Measurements from ENCODE around the gene ERICH2. TPM values are rescaled to one million over a fixed set of nuclear protein-coding genes. Genes with fewer than 3 reads are reported as not detected.

Gene ERICH2
- total and polyA plus RNA-seq, 2 of the 13 experiments (the other 11 are each of a cell fraction or from before 2014, with no cell fraction given): not detected

DNA sequence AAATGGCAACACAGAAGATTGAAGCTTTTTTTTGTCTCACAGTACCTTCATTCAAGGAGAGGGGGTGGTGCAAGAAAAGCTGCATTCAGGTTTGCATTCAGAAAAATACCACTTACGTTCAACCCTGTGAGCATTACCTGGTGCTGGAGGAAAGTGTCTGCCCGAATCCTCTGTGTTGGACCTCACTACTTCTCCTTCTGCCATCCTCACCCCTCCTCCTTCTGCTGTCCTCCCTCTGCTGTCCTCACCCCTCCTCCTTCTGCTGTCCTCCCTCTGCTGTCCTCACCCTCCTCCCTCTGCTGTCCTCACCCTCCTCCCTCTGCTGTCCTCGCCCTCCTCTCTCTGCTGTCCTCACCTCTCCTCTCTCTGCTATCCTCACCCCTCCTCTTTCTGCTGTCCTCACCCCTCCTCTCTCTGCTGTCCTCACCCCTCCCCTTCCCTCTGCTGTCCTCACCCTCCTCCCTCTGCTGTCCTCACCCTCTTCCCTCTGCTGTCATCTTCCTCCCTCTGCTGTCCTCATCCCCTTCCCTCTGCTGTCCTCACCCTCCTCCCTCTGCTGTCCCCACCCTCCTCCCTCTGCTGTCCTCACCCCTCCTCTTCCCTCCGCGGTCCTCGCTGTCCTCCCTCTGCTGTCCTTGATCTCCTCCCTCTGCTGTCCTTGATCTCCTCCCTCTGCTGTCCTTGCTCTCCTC, 57.8 kb downstream of the ERICH2 start:
- DNase-seq (ENCODE audit: low spot score): no peak
- no peaks in the 10 kb centered on the region for H3K9me3 ChIP-seq (ENCODE audit: low read length)
- H3K4me1 ChIP-seq (ENCODE audit: insufficient read depth, low read length): no peaks in the 10 kb centered on the region
- H3K4me2 ChIP-seq (ENCODE audit: low read depth, low read length): no peak overlapping the region
- H3K79me2 ChIP-seq (ENCODE audit: insufficient read depth, low read length): no peaks in the 10 kb centered on the region
- WGBS (ENCODE audit: low lambda C conversion rate): 52% methylated on average over 6 of the region's 6 CpGs
- no peak overlapping the region for H3K4me3 ChIP-seq (replicated peaks in 1 of 3; ENCODE audit: insufficient read depth in 1 of 3, low read depth in 2 of 3, low read length in 3 of 3)
- no peak overlapping the region for H3K27ac ChIP-seq (ENCODE audit: extremely low read length, insufficient read depth, low read length)
- CTCF ChIA-PET (ENCODE audit: low intra/inter-chr PET ratio, low total read pairs): no interaction called here
- H4K20me1 ChIP-seq (ENCODE audit: insufficient read depth, low read length): no peaks in the 10 kb centered on the region
- no peaks in the 10 kb centered on the region for H3K36me3 ChIP-seq (replicated peaks in 1 of 2; ENCODE audit: control insufficient read depth in 1 of 2, insufficient read depth in 2 of 2, low read length in 2 of 2)
- FAIRE-seq: no peak
- no peak for TF ChIP-seq ZNF724P (CRISPR knock-in tag; IDR thresholded peaks at IDR 0.05; ENCODE audit: borderline replicate concordance)
- peak; percentile 89 for TF ChIP-seq ZNF263 (CRISPR knock-in tag; IDR thresholded peaks at IDR 0.05)
- no peak overlapping the region for H2AFZ ChIP-seq (ENCODE audit: low read length)
- in situ Hi-C loops (cut with HindIII; ENCODE audit: extremely low pct_ligation_motif_present, low pct_unique_long_range_greater_than_20kb) (no loop called here), intact Hi-C loops (cut with micrococcal nuclease; ENCODE audit: unreplicated experiment) (no loop called here)
- peaks cover 0 to 7% of the 10 kb centered on the region in 2 experiments; a peak in 2 of 5 replicates for H3K27me3 ChIP-seq (ENCODE audit: control insufficient read depth in 1 of 2, insufficient read depth in 2 of 2, low read length in 2 of 2)
- ATAC-seq: no peak
- H3K9ac ChIP-seq (ENCODE audit: insufficient read depth, low read depth, low read length): no peak overlapping the region
- POLR2A ChIA-PET: no interaction called here
- no TSS peak for BruUV-seq (replicated peaks)

GRCh38 chr2:170828533-170828916, 58.3 kb downstream of the ERICH2 start:
- no TSS peak for BruUV-seq (replicated peaks)
- Histone ChIP-seq H3K4me1 (ENCODE audit: insufficient read depth, low read length) (no peaks in the 10 kb centered on the region), H3K9ac (ENCODE audit: insufficient read depth, low read depth, low read length) (no peak overlapping the region), H3K27me3 (ENCODE audit: control insufficient read depth in 1 of 2, insufficient read depth in 2 of 2, low read length in 2 of 2) (peaks cover 0 to 7% of the 10 kb centered on the region in 2 experiments; a peak in 2 of 5 replicates), H3K27ac (ENCODE audit: extremely low read length, insufficient read depth, low read length) (no peak overlapping the region), H3K79me2 (ENCODE audit: insufficient read depth, low read length) (no peaks in the 10 kb centered on the region), H3K4me3 (replicated peaks in 1 of 3; ENCODE audit: insufficient read depth in 1 of 3, low read depth in 2 of 3, low read length in 3 of 3) (no peak overlapping the region), H2AFZ (ENCODE audit: low read length) (no peak overlapping the region), H3K9me3 (ENCODE audit: low read length) (no peaks in the 10 kb centered on the region), H4K20me1 (ENCODE audit: insufficient read depth, low read length) (no peaks in the 10 kb centered on the region), H3K36me3 (replicated peaks in 1 of 2; ENCODE audit: control insufficient read depth in 1 of 2, insufficient read depth in 2 of 2, low read length in 2 of 2) (no peaks in the 10 kb centered on the region), H3K4me2 (ENCODE audit: low read depth, low read length) (no peak overlapping the region)
- DNase-seq (ENCODE audit: low spot score) (no peak), FAIRE-seq (no peak), ATAC-seq (no peak)
- TF ChIP-seq NPAS2 (CRISPR knock-in tag; IDR thresholded peaks at IDR 0.05; ENCODE audit: borderline replicate concordance) (no peak), SNAPC4 (CRISPR knock-in tag; IDR thresholded peaks at IDR 0.05) (no peak)
- intact Hi-C loops (cut with micrococcal nuclease; ENCODE audit: unreplicated experiment): no loop called here
- in situ Hi-C loops (cut with HindIII; ENCODE audit: extremely low pct_ligation_motif_present, low pct_unique_long_range_greater_than_20kb): no loop called here
- ChIA-PET CTCF (ENCODE audit: low intra/inter-chr PET ratio, low total read pairs) (no interaction called here), POLR2A (no interaction called here)
- 31% methylated on average over 5 of the region's 5 CpGs for WGBS (ENCODE audit: low lambda C conversion rate)
